HG03521 (cell line): Measurements from ENCODE around the gene PLA2G4A.
A peak's percentile ranks its signal among the peaks of the same experiment; 100 is the strongest.

Experiments used
- ATAC-seq: cut with Tn5 transposase; IDR thresholded peaks from one replicate; pipeline ENCODE4 v1.9.1; 2021; ENCODE audit warnings: mild to moderate bottlenecking, moderate library complexity; ENCODE audit not compliant: unreplicated experiment

PLA2G4A gene

DNA sequence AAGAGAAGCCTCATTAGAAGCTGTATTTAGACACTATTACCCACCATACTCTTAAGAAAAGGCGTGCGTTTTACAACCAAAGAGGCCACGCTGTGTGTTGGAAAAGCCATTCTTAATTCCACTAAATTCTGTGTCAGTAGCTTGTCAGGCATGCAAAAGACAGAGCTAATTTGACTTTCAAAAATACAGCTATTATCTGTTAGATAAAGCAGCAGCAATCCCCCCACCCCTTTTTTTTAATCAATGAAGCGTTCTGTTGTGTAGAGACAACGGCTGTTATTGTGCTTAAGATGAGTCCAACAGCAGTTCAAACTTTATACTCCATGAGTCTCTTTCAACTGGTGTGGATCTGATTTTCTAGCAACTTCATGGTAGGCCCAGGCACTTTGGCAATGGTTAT, 43.5 kb downstream of the PLA2G4A start:
- ATAC-seq = no peak

DNA sequence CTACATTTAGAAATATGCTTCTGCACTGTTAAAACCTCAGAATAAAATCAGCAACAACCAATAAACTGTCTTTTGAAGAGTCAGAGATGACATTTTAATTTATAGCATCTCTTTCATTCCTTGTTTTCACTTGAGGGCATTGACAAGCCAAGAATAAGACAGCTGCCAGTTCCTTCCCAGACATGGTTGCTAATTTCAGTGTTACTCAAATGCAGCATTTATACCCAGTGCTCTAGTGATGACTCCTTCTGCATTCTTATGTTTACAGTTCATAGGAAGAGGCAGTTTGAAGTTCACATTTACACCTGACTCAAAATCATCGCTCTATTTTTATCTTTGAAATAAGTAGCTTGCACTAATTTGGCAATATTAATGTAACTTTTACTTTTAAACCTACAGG, 44.9 kb downstream of the PLA2G4A start:
- no peak for ATAC-seq

DNA sequence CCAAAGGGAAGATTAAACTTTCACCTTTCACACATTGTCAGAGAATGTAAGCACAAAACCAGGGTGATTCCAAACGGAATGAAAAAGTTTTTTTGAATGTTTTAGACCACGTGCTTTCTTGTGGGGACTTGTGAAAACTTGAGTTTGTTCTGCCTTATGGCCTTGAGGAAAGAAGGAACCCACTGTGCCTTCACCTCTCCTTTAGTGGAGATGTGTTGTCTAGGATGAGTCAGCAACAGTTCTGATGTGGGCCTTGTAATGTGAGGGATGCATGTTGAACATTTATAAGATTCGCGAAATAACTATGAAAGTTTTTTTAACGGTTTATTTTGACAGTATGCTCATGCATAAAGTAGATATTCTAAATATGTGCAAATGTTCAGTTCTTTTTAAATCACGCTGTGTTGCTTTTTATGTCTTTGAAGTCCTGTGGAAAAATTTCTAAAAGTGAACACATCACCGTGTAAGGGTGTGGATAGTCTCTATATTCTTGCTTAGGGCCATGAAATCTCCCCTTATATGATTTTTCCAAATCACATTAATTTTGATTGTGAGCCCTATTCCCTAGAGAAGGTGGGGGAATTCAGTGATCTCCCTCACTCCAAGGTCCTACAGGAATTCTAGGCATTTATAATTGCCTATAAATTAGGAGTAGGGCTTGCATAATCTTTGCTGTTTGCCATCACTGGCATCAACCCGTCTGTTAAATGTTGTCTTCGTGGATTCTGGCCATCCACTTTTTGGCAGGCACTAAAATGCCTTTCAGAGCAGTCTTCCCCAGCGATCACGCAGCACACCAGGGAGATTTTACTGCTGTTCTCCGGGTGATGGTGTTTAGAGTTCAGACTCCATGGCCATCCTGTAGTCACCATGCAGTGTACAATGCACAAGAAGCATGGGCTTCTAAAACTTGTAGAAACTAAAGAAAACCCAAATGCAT, 47.4 kb downstream of the PLA2G4A start:
- no peak for ATAC-seq

DNA sequence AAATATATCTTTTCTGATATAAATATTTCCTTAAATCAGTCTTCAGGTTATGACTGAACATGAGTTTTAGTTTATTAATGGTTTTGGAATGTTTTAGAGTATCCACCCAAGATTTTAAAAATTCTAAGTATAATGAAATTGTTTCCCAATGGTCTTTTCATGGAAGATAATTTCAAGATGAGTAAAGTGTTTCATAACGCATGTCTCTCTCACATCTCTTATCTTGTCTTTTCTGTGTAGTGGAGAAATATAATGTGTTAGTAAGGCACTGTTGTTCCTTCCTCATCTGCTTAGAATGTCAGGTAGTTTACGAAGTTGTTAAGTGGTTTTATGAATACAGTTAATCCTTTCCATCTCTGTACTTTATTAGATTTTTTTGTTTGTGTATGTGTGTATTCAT, 49.6 kb downstream of the PLA2G4A start:
- no peak for ATAC-seq

DNA sequence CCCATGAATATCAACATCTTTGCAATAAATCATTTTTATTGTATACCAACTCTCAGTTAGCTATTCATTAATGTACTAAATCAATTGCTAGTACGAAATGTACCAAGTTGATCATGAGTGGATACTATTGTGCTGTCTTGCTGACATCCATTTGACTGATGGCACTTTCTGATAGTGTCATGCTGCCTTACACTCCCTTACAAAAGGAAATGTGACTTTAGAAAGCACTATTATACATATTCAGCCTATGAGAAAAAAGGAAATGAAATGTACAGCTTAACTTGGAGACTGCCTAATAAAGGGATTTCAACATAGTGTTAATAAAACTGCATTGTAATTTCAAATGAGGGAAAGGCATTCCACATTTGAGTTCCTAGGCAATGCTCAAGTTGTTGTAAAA, 52.2 kb downstream of the PLA2G4A start:
- no peak for ATAC-seq

DNA sequence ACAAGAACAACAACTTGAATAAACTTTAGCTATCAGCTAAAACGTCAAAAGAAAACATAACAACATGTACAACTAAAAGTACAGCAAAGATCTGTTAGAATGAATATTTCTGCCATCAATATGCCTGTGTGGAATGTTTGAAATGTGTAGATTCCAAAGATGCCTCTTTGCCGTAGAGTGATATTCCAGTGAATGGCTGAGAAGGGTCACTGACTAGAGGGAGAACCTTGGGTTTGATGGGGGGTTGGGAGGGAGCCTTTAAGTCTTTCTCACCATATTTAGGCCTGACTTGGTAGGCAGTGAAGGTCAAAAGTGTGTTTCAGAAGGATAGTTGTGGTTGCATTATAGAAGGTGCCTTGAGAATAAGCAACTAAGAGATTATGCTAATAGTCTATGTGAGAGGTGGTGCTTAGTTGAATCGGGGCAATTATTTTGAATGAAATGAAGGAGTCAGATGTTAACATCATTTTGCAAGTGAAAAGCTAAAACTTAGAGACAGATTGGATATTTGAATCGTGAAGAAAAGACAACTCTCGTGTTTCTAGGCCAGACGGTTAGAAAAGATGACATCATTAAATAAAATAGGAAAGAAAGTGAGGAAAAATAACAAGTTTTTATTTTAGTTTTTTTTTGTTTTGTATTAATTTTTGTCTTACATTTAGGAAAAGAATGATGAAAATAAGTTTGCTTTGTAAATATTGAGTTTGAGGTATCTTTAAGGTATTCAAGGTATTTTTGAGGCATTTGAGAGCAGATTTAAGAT, 53.8 kb downstream of the PLA2G4A start:
- ATAC-seq = no peak

DNA sequence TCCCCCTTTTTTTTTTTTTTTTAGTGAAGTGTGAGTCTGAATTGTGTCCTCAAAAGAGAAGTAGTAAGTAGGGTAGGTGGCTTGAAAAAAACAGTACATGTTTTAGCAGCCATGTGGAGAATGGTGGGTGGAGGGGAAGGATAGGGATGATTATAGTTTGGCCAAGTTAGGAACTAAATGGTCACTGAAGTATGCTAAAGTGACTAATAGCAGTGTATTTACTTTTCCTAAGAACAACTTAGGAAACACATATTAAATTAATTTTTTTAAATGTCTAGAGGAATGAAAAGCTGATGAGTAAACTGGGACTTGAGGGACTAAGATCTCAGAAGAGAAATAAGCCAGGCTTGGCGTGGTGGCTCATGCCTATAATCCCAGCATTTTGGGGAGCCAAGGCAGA, 55.5 kb downstream of the PLA2G4A start:
- ATAC-seq = no peak

DNA sequence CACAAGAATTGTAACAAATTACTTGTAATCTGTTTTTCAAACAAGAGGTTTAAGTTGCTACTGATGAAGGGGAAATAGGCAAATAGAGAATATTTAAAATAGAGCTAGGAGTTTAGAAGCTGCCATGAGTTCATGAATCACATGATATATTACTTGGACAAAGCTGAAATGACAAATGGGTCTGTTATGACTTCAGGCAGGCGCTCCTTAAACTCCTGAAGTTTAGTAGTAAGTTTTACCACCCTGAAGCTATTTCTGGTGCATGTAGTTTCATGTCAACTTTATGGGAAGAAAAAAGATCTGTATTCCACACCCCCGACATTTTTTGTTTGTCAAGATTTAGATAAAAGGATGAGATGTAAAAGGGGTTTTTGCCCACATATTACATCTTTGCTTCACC, 58.5 kb downstream of the PLA2G4A start:
- no peak for ATAC-seq

DNA sequence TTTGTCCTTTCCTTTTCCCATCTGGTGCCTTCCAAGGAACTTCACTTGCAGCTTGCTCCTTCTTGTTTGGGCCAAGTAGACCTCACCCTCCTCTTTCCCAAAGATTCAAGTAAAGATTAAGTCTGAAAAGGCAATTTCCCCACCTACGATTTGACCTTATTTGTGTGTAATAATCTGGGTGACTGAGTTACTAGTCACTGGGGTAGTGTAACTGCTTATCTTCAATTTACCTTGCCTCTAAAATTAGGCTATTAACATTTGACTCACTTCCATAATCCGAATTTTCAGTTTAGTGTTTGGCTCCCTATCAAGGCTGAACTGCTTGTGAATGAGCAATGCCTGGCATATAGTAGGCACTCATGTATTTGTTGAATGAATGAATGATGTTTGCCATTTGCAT, 59.6 kb downstream of the PLA2G4A start:
- no peak for ATAC-seq

DNA sequence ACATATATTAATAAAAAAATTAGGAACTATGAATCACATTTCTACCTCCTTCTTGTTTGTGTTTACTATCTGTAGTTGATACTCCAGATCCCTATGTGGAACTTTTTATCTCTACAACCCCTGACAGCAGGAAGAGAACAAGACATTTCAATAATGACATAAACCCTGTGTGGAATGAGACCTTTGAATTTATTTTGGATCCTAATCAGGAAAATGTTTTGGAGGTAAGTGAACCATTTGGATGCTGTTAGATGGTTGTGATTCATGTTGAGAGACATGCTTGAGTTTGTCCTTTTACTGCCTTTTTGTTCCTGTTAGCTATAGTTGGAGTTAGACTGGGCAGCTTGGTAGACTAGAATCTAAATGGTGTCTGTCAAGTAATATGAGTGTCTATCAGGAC, 64.2 kb downstream of the PLA2G4A start:
- ATAC-seq = no peak

DNA sequence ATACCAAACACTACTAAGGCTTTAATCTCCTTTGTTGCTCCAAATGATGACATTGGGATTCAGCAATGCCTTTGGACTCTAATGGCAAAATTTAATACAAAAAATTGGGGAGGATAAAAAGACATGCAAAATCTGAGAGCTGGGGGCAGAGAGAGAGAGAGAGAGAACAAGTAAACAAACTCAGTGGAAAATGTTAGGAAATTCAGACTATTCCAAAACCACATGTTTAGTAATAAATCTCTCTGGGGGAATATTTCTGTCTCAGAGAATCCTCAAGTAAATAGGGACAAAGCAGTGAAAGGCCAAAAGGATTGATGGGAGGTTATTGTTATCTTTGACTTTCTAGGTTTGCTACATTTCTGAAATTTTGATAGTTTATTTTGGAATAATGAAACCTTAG, 65.7 kb downstream of the PLA2G4A start:
- ATAC-seq = no peak

DNA sequence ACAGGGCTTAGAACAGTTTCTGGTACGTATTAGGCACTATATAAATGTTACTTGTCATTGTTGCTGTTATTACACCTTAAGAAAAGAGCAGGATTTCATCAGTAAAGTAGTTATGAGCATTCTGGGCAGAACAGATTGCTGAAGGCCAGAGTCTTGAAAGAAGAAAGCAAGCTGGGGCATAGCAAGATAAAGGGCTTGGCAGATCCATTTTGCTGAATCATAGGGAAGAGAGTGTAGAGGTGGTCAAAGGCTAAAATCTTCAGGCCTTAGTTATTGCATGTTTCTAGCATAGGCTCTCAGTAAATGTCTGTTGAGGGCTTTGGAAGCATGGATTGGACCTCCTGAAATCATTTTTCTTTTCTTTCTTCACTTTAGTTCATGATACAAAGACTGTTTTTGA, 67.5 kb downstream of the PLA2G4A start:
- ATAC-seq = no peak

DNA sequence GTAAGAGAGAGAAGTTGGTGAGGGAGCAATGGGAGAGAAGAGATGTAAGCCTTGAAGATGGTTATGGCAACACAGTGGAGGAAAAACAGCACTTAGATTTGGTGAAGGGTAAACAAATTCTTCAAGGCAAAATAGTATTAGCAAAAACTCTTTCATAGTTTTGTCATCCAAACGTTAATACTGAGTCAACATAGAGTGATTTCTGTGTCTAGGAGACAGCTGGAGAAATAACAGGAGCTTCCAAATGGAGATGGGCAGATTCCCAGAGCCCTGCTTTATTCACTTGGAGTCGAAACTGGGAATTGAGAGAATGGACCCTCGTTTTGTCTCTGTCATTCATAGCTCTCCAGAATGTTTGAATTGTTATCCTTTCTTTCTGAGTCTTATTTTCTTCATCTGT, 68.3 kb downstream of the PLA2G4A start:
- ATAC-seq = no peak

DNA sequence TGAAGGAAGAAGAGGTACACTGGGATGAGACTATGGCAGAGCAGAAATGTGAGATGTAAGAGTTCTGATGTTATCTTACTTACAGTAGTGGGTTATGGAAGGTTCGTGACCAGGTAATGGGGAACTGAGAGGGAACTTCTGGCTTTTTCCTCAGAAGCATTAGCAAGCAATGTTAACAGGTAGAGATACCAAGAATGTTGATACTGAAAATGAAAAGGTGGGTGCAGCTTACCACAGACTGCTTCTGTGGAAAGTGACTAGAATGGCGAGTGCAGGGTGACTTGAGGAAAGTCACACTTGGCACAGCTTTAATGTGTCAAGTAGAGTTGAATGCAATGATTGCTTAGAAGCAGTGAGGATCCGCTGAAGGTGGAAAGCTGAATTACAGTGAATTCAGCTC, 70.8 kb downstream of the PLA2G4A start:
- ATAC-seq = peak; percentile 90

DNA sequence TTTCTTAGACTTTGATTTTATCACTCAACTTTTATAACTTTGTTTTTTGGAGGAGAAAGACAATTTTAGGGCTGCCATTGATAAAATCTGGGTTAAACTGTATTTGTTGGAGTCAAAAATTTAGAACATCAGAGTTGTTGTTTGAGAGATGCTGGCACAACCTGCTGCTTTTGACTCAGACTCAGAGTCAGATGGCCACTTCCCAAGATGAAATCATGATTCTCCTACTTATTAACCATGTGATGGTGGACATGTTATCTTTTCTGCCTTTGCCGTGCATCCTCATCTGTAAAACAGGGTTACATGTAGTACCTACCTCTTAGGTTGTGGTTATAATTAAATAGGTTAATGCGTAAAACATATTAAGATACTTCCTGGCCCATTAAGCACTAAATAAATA, 71.2 kb downstream of the PLA2G4A start:
- no peak for ATAC-seq

DNA sequence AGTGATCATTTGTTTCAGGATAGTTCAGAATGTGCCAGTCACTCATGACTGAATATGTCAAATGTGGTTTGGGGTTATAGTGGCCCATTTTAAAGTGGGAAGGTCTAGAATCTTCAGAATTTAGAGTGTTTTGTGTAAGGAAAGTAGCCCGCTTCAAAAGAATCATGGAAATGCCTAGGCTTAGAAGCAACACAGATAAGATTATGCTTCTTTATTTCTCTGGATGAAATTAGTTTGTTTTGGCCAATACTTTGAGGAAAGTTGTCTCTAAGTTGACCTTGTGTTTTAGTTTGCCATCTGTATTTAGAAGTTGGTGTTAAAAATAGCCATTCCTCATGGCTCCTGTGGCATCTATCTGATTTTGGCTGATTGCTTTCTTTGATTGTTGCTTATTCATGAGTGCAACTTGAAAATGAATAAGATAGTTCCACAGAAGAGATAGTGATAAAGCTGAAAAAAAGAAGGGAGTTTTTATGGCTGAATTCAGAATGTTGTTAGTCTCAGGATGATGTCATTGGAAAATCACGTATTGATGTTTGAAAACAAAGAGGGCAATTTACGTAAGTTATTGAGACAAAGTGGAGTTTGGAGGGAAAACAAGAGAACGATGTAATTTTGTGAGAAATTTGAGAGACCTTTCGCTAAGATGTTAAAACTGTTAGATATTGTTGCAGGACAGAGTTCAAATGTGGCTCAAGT, 71.9 kb downstream of the PLA2G4A start:
- no peak for ATAC-seq

DNA sequence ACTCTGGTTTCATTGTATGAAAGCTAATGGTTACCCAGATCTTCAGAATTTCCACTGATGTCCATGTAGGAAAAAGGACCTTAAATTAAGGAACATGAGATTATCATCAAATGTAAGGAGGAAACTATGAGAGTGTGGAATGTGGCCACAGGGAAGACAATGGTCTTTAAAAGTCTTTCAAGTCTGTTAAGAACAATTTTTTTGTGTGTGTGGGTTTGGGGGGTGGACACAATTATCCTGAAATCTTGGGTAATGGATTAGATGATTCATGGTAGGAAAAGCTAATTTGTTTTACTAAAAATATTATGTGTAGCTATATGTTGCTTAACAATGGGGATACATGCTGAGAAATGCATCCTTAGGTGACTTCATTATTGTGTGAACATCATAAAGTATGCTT, 72.9 kb downstream of the PLA2G4A start:
- no peak for ATAC-seq

DNA sequence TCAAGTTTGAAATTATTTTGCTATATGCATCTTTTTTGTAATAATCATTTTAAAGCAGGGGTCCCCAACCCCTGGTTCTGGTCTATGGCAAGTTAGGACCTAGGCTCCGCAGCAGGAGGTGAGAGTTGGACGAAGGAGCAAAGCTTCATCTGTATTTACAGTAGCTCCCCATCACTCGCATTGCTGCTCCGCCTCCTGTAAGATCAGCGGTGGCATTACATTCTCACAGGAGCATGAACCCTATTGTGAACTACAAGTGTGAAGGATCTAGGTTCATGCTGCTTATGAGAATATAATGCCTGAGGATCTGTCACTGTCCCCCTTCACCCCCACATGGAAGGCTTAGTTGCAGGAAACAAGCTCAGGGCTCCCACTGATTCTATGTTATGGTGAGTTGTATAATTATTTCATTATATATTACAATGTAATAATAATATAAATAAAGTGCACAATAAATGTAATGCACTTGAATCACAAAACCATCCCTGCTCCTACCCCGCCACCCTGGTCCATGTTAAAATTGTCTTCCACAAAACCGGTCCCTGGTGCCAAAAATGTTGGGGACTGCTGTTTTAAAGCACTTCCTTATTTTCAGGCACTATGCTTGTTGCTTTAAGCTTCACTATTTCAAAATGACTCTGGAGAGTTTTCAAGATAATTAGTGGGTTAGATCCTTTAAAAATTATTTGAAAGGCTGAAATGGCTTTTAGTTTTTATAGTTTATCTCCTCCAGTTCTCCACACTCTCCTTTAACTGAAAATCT, 74.8 kb downstream of the PLA2G4A start:
- ATAC-seq = no peak

DNA sequence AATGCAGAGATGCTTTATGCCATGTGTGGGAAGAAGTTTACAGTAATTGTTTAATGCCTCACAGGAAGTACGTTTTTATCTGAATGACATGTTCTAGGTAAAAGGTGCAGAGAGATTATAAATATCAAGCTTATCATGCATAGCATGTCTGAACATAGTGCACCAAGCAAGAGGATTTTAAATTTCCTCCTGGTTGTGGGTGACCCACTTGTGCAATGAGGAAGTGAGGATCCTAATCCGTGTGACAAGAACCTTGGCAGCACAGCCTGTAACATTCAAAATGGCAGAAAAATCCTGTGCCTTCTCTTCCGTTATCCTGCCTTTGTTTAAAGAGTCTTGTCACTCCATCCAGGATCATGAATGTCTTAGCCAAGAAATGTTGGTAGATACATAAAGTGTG, 75.6 kb downstream of the PLA2G4A start:
- no peak for ATAC-seq

DNA sequence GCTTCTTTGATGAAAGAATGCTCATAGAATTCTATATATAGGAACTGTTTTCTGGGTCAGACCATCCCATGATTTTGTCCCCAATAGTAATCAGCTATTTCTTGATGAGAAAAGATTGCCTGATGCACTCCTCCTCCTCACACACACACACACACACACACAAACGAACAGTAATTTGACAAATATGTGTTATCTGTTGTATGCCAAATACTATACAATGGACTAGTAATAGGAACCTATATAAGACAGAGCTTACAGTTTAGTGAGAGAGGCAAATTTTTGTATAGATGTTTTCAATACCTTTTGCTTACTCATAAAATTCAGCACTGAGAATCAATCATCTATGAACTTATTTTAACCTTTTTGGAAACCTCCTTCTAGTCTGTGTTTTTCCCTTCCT, 76.8 kb downstream of the PLA2G4A start:
- ATAC-seq = no peak

DNA sequence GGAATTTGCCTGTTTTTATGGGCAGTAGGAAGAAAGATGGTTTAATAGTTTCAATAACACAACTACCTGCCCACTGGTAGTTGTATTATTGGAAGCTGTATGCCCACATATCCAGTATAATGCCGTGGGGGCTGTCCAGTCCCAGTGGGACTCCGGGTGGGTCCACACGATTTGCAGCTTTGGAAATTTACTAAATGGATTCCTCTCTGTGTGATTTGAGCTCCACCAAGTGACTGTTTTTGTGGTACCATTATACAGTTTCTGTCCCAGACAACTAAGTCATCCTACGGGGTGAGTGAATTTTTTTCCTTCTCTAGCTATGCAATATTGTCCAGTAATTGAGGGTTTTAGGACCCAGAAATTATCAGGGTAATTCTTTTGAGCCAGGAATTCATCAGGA, 86.8 kb downstream of the PLA2G4A start:
- no peak for ATAC-seq
